ENCODE measurements around the gene COPB2.

DNA sequence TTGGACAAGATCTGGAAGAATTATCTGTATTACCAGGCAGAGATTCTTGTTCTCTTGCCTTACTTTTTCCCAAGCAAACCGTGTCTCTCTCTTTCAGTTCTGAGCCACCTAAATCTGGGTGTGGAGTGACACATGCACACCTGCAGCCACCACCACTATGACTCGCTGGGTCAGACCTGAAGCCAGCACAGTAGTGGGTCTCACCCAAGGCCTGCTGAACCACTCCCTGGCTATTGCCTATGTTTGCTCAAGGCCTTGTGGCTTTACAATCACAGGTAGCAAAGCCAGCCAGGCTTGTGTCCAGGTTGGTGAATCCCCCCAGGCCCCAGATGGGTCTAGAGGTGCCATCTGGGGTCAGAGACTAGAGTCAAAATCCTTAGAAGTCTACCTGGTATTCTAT lies 28.7 kb upstream of the COPB2 start:
- TF ChIP-seq CTCF (IDR thresholded peaks at IDR 0.05; ENCODE audit: insufficient read depth, low read length, poor library complexity, severe bottlenecking) (no peak), EZH2phosphoT487 (conservative IDR thresholded peaks at IDR 0.05; ENCODE audit: low read length) (no peak)
